ENCODE data around the gene TLE3. TPM values are rescaled to one million over a fixed set of nuclear protein-coding genes. Genes with fewer than 3 reads are reported as not detected.

The TLE3 gene
- total RNA-seq, 1 experiment from 2014 or later = 98.2 TPM

DNA sequence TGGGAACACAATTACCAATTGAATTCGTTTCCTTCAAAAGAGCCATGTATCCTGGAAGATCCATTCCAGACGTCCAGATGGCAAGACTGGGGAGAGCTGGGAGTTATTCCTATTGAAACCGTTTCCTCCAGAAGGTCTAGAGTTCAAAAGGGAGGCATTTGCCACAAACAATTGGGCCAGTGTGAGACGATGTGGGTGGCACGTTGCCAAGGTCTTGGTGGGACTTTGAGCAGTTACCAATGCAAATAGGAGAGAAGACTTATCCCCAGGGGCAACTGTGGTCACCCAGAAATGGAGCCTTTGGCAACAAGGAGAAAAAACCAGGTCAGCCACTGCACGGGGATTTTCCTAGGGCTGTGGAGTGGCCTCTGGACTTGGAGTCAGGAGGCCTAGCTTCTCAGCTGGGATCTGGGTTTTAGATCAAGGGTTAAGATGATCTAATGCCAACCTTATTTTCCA, 29.6 kb upstream of the TLE3 start:
- Mint-ChIP-seq H3K4me3 (no peak overlapping the region), H3K36me3 (ENCODE audit: insufficient read depth in 1 of 3, low read depth in 3 of 3) (no peaks in the 10 kb centered on the region; a peak in 1 of 7 replicates), H3K27me3 (ENCODE audit: low read depth) (peaks cover 23% of the 10 kb centered on the region), H3K9me3 (no peaks in the 10 kb centered on the region; a peak in 1 of 5 replicates), H3K27ac (no peak overlapping the region; a peak in 1 of 7 replicates), H3K4me1 (no peaks in the 10 kb centered on the region)
- H3K56ac ChIP-seq (ENCODE audit: insufficient read length, low read depth, low read length) = no peak overlapping the region
- no peak overlapping the region for H2BK20ac ChIP-seq (ENCODE audit: low read depth, low read length, poor library complexity, severe bottlenecking)
- TF ChIP-seq, protein P1, sequence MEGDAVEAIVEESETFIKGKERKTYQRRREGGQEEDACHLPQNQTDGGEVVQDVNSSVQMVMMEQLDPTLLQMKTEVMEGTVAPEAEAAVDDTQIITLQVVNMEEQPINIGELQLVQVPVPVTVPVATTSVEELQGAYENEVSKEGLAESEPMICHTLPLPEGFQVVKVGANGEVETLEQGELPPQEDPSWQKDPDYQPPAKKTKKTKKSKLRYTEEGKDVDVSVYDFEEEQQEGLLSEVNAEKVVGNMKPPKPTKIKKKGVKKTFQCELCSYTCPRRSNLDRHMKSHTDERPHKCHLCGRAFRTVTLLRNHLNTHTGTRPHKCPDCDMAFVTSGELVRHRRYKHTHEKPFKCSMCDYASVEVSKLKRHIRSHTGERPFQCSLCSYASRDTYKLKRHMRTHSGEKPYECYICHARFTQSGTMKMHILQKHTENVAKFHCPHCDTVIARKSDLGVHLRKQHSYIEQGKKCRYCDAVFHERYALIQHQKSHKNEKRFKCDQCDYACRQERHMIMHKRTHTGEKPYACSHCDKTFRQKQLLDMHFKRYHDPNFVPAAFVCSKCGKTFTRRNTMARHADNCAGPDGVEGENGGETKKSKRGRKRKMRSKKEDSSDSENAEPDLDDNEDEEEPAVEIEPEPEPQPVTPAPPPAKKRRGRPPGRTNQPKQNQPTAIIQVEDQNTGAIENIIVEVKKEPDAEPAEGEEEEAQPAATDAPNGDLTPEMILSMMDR (conservative IDR thresholded peaks at IDR 0.05) = no peak
- no peak overlapping the region for H4K91ac ChIP-seq (ENCODE audit: insufficient read length, low read depth, low read length)
- no peak overlapping the region for H2BK5ac ChIP-seq (ENCODE audit: insufficient read length, low read length)
- H3K23me2 ChIP-seq (ENCODE audit: insufficient read length, low read depth, low read length, poor library complexity, severe bottlenecking) = no peaks in the 10 kb centered on the region
- H3K27ac ChIP-seq (ENCODE audit: insufficient read length, low read depth, low read length) = no peak overlapping the region
- no peaks in the 10 kb centered on the region for H4K20me1 ChIP-seq (ENCODE audit: control insufficient read depth, insufficient read depth, insufficient read length)
- H3K9ac ChIP-seq (ENCODE audit: extremely low read depth, insufficient read length, low read length) = no peak overlapping the region
- H4K8ac ChIP-seq (replicated peaks; ENCODE audit: insufficient read length, low read depth, low read length) = no peak overlapping the region
- no peak overlapping the region for H3K14ac ChIP-seq (ENCODE audit: insufficient read depth, low read length)
- DNase-seq = no peak
- H2AK5ac ChIP-seq (ENCODE audit: insufficient read length, low read length) = no peak overlapping the region
- H2BK120ac ChIP-seq (ENCODE audit: low read depth, low read length, poor library complexity, severe bottlenecking) = no peak overlapping the region
- H2AFZ ChIP-seq (ENCODE audit: low read length) = no peak overlapping the region
- H3K18ac ChIP-seq (ENCODE audit: insufficient read length, low read depth, low read length) = no peak overlapping the region
- no peak overlapping the region for H3K4me2 ChIP-seq (ENCODE audit: insufficient read depth, insufficient read length, low read length)
- H3T11ph ChIP-seq (ENCODE audit: low read length) = no peak overlapping the region
- no peak overlapping the region for H3K23ac ChIP-seq (ENCODE audit: insufficient read length, low read depth, low read length)
- no peaks in the 10 kb centered on the region for H3K9me3 ChIP-seq (ENCODE audit: control insufficient read depth, low read depth, low read length)
- H3K79me1 ChIP-seq (ENCODE audit: insufficient read depth, low read depth, low read length, poor library complexity, severe bottlenecking) = no peaks in the 10 kb centered on the region
- H3K4me1 ChIP-seq (ENCODE audit: insufficient read depth, low read length) = no peaks in the 10 kb centered on the region
- no peak overlapping the region for H4K5ac ChIP-seq (ENCODE audit: insufficient read length, low read depth, low read length)
- no CpG with 5 or more reads among the region's 6 CpGs for WGBS (ENCODE audit: extremely low coverage, insufficient read length, low lambda C conversion rate)
- no peaks in the 10 kb centered on the region for H3K79me2 ChIP-seq (ENCODE audit: insufficient read depth, low read length)
- no peak overlapping the region for H2BK12ac ChIP-seq (ENCODE audit: insufficient read length, low read depth, low read length)
- H3K4ac ChIP-seq (ENCODE audit: low read depth, low read length) = no peak overlapping the region
- H2BK15ac ChIP-seq (ENCODE audit: low read depth, low read length) = no peak overlapping the region
- no peaks in the 10 kb centered on the region for H3K27me3 ChIP-seq (ENCODE audit: insufficient read depth, low read length)

All from H9 (cell line).